Smooth muscle cell (in vitro differentiated cells): ENCODE results near the gene MROH2A. TPM values are rescaled to one million over a fixed set of nuclear protein-coding genes. Genes with fewer than 3 reads are reported as not detected.

Experiments
- DNase-seq: peaks from one replicate; lab custom pipeline; 2025; ENCODE audit not compliant: unreplicated experiment; lab: John Stamatoyannopoulos, UW
- H2AFZ ChIP-seq: fragments of 200-600 bp; sonication (generic); 2 replicates; pipeline ENCODE4 v1.6.0; 2016; ENCODE audit warnings: antibody characterized with exemption, low read depth, mild to moderate bottlenecking
- H3F3A ChIP-seq: fragments of 200-600 bp; sonication (generic); 2 replicates; pipeline ENCODE4 v1.6.0; 2017; ENCODE audit warnings: antibody characterized with exemption, low read depth
- H3K27ac ChIP-seq: fragments of 200-600 bp; sonication (generic); 2 replicates; pipeline ENCODE4 v1.5.1; 2016; ENCODE audit warnings: low read depth, mild to moderate bottlenecking
- H3K27me3 ChIP-seq: fragments of 200-600 bp; sonication (generic); 2 replicates; pipeline ENCODE4 v1.6.1; 2016; ENCODE audit warnings: low read depth, mild to moderate bottlenecking
- H3K36me3 ChIP-seq: fragments of 200-600 bp; sonication (generic); 2 replicates; pipeline ENCODE4 v1.5.1; 2016; ENCODE audit warnings: low read depth
- H3K4me1 ChIP-seq: fragments of 200-600 bp; sonication (generic); 2 replicates; pipeline ENCODE4 v1.5.1; 2016; ENCODE audit warnings: low read depth
- H3K4me2 ChIP-seq: fragments of 200-600 bp; sonication (generic); 2 replicates; pipeline ENCODE4 v1.6.0; 2016; ENCODE audit warnings: mild to moderate bottlenecking
- H3K4me3 ChIP-seq: fragments of 200-600 bp; sonication (generic); 2 replicates; pipeline ENCODE4 v1.5.1; 2016; ENCODE audit warnings: mild to moderate bottlenecking
- H3K79me2 ChIP-seq: fragments of 200-600 bp; sonication (generic); 2 replicates; pipeline ENCODE4 v1.6.0; 2016; ENCODE audit warnings: low read depth, mild to moderate bottlenecking
- H3K9ac ChIP-seq: fragments of 200-600 bp; sonication (generic); 2 replicates; pipeline ENCODE4 v1.6.0; 2016; ENCODE audit warnings: low read depth
- H3K9me3 ChIP-seq: fragments of 200-600 bp; sonication (generic); replicated peaks from 2 replicates; pipeline ENCODE4 v1.5.1; 2016; ENCODE audit warnings: low read depth
- H4K20me1 ChIP-seq: fragments of 200-600 bp; sonication (generic); 2 replicates; pipeline ENCODE4 v1.6.0; 2016; ENCODE audit warnings: low read depth
- CTCF ChIP-seq: fragments of 200-600 bp; sonication (generic); IDR thresholded peaks from 2 replicates; pipeline ENCODE4 v1.5.1; 2017; ENCODE audit warnings: borderline replicate concordance, mild to moderate bottlenecking, antibody characterized with exemption; ENCODE audit not compliant: insufficient read depth, poor library complexity, severe bottlenecking
- WGBS: methylation state at CpG from one replicate; pipeline ENCODE4 v1.1.7; 2016; ENCODE audit warnings: low lambda C conversion rate; 5-methylcytosine and 5-hydroxymethylcytosine counted together
- polyA plus RNA-seq: library from polyadenylated mRNA; unstranded; fragments of >200 nt; fragmentation: Nextera tagmentation; extraction: Ambion mirVana; gene quantifications from 2 replicates; pipeline ENCODE4 v1.2.1, GENCODE V29; 2016
- total RNA-seq: library from RNA; depleted of rRNA; stranded (reverse); fragments of >200 nt; gene quantifications from 2 replicates; pipeline ENCODE4 v1.2.3, GENCODE V29; 2014

The MROH2A gene
- total and polyA plus RNA-seq, 2 experiments from 2014 or later: not detected

GRCh38 chr2:233822101-233822771 lies 44.1 kb downstream of the MROH2A start:
- no peak for TF ChIP-seq CTCF

GRCh38 chr2:233822781-233823730 lies 44.9 kb downstream of the MROH2A start:
- no peak overlapping the region for H3K9ac ChIP-seq
- 86% methylated on average over 23 of the region's 25 CpGs for WGBS
- no peaks in the 10 kb centered on the region for H3K27me3 ChIP-seq
- no peaks in the 10 kb centered on the region for H3K9me3 ChIP-seq
- no peaks in the 10 kb centered on the region for H3F3A ChIP-seq
- H4K20me1 ChIP-seq: no peaks in the 10 kb centered on the region
- no peak overlapping the region for H3K4me3 ChIP-seq
- no peak for TF ChIP-seq CTCF
- no peaks in the 10 kb centered on the region for H3K4me1 ChIP-seq
- no peak overlapping the region for H2AFZ ChIP-seq
- H3K4me2 ChIP-seq: no peak overlapping the region
- DNase-seq: no peak
- H3K79me2 ChIP-seq: no peaks in the 10 kb centered on the region
- no peak overlapping the region for H3K27ac ChIP-seq
- H3K36me3 ChIP-seq: no peaks in the 10 kb centered on the region

More at GRCh38 chr2:233822101-233822771, 44.1 kb downstream of the MROH2A start:
- no peak for DNase-seq
- H3K4me3 ChIP-seq: no peak overlapping the region
- WGBS: 92% methylated on average over 21 of the region's 21 CpGs
- no peak overlapping the region for H3K27ac ChIP-seq
- no peak overlapping the region for H2AFZ ChIP-seq
- H3K9ac ChIP-seq: no peak overlapping the region
- H3K4me1 ChIP-seq: no peaks in the 10 kb centered on the region
- H3F3A ChIP-seq: no peaks in the 10 kb centered on the region
- H3K27me3 ChIP-seq: no peaks in the 10 kb centered on the region
- H3K9me3 ChIP-seq: no peaks in the 10 kb centered on the region
- no peaks in the 10 kb centered on the region for H3K79me2 ChIP-seq
- H4K20me1 ChIP-seq: no peaks in the 10 kb centered on the region
- no peak overlapping the region for H3K4me2 ChIP-seq
- H3K36me3 ChIP-seq: no peaks in the 10 kb centered on the region

- no peak for DNase-seq
- WGBS: 90% methylated on average over 8 of the region's 8 CpGs
Observed at GRCh38 chr2:233823731-233824121, 45.6 kb downstream of the MROH2A start.

More at GRCh38 chr2:233823731-233824121, 45.6 kb downstream of the MROH2A start:
- Histone ChIP-seq H3K4me3 (no peak overlapping the region), H3K4me1 (no peaks in the 10 kb centered on the region), H3K27me3 (no peaks in the 10 kb centered on the region), H4K20me1 (no peaks in the 10 kb centered on the region), H3K79me2 (no peaks in the 10 kb centered on the region), H3K27ac (no peak overlapping the region), H3F3A (no peaks in the 10 kb centered on the region), H3K4me2 (no peak overlapping the region), H3K36me3 (no peaks in the 10 kb centered on the region), H3K9me3 (no peaks in the 10 kb centered on the region), H2AFZ (no peak overlapping the region), H3K9ac (no peak overlapping the region)
- TF ChIP-seq CTCF: no peak
